LHCN-M2 (cell line): ENCODE measurements around the gene KLRG1. TPM values are rescaled to one million over a fixed set of nuclear protein-coding genes. Genes with fewer than 3 reads are reported as not detected.
A peak's percentile ranks its signal among the peaks of the same experiment; 100 is the strongest.

Experiments
- DNase-seq: peaks from one replicate; pipeline ENCODE4 v3.0.0-alpha.2; 2012; ENCODE audit warnings: low read depth
- polyA plus RNA-seq: library from polyadenylated mRNA; unstranded; fragments of >200 nt; gene quantifications from one replicate; pipeline ENCODE4 v1.2.1, GENCODE V29; 2012; ENCODE audit warnings: missing spikeins
- total RNA-seq: library from RNA; depleted of rRNA; stranded (reverse); fragments of >200 nt; gene quantifications from 2 replicates; pipeline ENCODE4 v1.2.3, GENCODE V29; 2014; rRNA removed

The KLRG1 gene
- 0.19 and 0.52 TPM in 2 replicates for total RNA-seq
- 0.21 TPM for polyA plus RNA-seq

DNA sequence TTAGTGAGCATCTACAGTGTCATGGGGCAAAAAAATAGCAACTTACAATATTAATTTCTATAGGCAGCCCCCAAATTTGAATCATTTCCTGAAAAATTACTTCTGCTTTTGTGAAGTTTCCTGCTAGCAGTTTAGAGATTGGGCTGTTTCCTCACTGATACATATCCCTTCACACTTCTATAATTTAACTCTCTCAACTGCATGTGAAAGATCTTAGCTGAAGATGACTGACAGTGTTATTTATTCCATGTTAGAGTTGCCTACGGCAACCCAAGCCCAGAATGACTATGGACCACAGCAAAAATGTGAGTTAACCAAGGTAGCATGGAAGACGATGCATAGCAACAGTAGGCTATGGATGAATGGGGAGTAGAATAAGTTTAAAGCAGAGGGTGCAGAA, at the start of gene KLRG1:
Gene KLRG1 (plus strand): TSS at position 134 of the 400 bp plus-strand sequence. CDS start 90 bp downstream, at position 224.
- DNase-seq: no peak

DNA sequence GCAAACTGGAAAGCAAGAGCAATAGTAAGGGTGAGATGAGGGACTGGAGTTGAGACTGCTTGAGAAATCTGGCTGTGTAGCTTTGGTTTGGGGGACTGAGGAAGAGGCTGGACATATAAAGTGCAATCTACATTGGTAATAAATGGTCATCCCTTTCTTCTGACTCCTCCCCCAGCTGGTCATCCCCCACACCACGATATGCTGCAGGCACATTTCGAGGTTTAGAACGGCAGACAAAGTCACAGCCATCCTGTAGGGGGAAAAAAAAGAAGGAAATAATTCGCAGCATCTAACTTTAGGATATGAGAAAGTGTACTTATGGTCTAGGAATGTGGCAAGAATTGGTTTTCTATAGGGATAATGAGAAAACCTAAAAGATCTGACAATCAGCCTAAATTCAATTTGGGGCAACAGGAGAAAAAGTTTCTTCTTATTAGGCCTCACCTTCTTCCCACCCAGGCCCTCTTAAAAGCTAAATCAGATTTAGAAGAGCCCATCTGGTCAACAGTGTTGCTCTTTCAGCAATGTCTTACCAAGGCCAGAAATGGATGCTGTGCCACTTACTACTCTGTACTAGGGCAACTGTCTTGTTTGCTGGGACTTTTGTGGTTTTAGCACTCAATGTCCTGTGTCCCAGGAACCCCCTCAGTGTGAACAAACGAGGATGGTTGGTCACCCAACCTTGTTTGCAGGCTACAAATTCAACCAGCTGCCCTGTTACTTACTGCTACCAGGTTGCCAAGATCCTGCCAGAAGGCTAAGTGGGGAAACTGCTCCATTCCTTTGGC, 47.5 kb upstream of the KLRG1 start:
- no peak for DNase-seq

DNA sequence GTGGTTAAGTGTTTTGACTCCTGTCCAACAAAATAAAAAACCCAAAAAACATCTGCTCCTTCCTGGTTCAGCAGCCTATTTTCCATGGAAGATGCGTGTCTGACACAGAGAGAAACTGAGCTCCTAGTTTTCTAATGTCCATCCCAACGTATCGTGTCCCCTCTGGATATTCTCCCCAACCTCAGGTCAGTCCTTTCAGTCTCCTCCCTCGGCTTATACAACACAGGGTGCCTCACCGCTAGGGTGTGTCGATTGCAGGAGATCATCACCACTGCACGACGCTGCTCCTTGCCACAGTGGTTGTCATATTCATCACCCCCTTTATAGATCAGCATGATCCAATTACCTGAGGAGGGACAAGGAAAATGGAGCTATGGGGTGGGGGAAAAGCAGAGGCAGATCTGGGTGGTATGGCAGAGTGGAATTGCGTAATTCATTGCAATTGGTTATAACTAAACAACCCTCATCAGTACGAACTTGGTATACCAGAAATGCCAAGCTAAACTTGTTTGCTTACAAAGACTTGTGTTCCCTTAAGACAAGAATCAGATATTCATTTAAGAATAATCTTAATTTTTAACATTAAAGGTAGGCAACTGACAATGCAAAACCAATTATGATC, 45.7 kb upstream of the KLRG1 start:
- DNase-seq: no peak

DNA sequence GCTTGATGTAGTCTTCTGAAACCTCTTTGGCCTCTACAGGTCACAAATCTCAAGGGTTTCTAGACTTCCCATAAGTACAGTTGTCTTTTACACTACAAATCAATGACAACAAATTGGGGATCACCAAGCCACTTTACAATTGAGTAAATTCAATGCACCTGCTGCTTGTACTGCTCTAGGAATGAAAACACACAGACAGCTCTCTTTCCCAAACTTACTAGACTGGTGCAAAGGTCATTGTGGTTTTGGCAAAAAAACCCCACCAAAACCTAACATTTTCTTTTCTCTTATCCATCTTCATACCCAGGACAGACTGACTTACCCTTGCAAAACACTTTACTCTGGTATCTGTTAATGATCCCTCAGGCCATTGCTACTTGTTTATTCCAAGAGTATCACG, 42.6 kb upstream of the KLRG1 start:
- no peak for DNase-seq

DNA sequence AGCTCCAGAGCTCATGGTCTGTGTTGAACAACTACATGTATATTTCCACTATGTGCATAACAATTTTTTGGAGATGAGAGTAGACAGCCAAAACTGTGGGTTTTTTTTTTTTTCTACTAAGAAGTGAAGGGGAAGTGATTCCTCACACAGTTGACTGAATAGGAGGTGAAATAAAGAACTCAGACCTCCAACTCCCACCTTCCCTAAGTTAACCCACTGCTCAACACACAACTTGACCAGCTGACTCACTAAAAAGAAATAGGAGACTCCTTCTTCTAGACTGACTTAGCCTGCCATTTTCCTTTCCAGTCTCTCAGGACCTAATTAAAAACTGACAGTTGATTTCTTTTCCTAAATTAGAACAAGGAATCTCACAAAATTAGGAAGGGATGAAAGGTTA, 41.6 kb upstream of the KLRG1 start:
- peak; percentile 1 for DNase-seq

DNA sequence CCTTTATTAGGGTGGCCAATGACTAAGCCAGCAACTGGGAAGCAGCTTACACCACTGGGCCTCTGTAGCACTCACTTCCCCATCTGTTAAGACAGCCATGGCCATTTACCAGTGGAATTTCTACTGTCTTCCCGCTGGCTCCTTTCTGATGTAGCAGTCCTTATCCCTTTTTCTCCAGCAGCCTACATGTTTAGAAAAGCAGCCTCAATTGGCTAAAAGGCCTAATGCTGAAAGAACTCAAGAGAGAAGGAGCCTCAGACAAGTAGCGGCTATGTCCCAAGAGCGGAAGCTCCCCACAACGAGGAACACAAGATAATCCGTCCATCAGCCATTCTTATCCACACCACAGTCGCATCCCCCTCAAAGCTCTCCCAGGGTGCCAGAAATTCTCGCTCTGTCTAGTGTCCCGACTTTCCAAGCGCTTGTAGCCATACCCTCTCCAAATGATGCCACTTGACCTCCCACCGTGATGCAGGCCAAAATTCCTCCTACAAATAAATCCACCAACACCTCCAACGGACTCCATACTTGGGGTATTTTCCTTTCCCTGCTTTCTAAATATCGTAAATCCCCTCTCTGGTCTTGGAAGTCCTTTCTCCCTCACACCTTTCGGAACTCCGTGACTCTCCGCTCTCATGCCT, 40.5 kb upstream of the KLRG1 start:
- peak; percentile 16 for DNase-seq

DNA sequence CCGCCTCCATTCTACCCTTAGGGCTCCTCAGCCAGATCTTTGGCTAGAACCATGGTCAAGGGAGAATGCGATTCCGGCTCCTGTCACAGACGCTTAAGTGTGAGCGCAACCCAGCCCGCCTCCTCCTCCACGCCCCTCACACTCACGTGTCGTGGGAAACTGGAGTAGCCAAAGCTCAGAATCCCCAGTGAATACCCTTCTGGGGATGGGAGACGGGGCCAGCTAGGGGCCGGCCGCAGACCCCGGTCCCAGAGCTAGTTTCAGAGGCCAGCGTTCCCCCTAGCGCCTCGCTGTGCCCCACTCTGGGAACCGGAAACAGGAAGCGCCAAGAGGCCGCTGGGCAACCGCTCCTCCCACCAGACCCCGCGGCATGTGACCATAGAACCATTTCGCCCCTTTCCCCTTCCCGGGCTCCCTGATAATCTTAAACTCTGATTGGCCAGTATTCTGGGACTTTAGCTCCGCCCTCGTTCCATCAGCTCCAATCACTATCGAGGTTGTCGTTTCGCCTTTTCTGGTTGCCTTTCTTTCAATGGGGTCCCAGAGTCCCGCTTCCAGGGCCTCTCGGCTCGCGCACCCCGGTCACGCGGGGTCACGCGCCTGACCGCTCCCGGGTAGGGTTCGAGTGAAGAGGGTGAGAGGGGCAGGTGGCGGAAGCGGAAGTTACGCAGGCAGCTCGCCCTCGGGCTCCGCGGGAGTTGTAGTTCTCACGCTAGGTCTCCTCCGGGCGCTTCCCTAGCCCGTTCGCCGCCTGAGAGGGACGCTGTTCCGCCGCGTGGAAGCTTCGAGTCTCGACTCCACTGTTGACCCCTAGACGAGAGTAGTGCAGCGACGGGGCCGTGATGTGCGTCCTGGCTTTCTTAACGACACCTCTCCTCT, 39.8 kb upstream of the KLRG1 start, which contains the start of gene M6PR:
Gene M6PR (minus strand): TSS at position 304 of the 879 bp plus-strand sequence. CDS start 3,241 bp downstream, outside the sequence.
- peak; percentile 96 for DNase-seq

DNA sequence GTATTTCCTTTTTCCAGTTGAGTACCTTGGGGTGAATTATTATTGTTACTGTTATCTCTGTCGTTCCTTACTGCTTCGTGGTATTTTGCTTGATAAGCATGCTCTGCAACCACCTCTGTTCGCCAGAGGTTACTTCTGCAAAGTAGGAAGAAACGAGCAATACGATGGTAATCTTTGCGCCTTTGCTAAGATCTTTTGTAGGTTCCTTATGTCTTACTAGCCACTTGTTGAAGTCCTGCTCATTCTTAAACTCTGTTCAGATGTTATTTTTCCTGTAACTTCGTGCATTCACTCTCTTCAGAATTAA, 39.2 kb upstream of the KLRG1 start:
- DNase-seq: no peak

DNA sequence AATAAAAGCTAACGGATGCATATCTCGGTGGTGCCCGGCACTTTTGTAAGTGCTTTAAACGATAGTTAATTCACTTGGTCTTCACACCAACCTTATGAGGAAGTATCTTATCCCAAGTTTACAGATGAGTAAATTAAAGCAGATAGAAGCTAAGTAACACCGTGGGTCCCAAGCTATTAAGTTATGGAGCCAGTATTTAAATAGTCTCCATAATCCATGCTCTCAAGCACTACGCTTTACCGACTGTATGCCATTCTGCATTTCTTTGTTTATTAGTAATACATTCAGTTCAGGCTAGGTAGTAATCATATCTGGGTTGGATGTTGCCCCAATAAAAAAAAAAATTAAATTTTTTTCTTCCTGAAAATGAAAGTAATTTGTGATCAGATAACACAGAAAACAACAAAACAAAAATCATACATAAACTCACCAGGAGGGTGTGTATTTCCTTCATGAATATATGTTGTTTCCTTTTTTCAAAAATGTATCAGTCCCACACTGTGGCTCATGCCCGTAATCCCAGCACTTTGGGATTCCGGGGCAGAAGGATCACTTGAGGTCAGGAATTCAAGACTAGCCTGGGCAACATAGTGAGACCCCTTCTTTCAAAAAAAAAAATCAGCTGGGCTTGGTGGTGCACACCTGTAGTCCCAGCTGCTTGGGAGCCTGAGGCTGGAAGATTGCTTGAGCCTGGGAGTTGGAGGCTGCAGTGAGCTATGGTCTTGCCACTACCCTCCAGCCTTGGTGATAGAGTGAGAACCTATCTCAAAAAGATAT, 38.5 kb upstream of the KLRG1 start:
- DNase-seq: peak; percentile 8

DNA sequence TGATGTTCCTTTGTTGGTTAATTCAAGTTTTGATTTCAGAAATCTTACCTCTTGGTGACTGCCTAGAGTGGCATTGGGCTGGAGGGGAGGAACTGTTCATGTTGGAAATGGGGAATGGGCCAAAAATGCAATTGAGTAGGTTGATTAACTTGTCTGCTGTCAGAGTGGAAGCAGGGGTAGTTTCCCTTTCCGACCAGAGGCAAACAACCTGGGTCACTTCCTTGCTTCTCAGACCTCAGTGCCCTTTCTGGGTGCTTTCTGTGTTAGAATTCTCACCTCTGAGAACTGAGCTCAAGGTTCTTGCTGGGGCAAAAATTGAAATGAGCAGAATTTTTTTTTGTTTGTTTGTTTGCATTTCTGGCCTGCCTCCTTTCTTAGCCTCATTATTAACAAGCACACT, 37.6 kb upstream of the KLRG1 start:
- DNase-seq: no peak

DNA sequence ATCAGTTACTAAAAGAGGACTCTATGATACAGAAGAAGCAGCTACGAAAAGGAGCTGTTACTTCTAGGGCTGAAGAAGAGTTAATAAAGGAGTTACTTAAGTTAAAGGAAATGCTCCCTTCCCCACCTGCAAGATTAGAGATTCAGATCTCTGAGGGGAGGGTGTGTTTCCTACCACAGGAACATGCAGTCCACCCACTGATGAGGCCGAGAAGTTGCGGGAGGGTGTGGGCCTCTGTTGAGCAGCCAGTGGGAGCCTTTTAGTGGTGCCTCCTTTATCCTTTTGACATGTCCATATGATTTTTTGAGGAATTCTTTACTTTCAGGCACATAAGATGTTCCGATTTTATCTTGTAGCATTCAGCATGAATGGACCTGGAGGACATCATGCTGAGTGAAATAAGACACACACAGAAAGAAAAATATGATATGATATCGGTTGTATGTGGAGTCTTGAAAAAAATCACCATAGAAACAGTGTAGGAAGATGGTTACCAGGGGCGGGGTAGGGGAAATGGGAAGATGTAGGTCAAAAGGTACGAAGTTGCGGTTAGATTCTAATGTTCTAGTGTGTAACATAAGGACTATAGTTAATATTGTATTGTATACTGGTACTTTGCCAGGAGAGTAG, 35.5 kb upstream of the KLRG1 start:
- DNase-seq: no peak

DNA sequence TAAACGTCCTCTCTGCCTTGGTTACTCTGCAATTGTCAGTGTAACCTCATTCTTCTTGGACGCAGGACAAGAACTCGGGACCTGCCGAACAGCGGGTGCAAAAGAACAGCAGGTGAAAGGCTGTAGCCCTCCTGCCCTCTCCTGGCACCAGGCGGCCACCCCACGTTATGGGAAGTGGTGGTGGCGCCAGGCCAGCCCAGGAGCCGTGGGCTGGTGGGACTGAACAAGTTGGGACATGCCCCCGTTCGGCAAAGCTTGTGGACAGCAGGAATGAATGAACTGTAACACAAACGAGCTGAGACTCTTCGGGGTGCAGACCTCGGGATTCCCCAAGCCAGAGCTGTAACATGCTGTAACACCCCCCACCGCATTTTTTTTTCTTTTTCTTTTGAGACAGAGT, 33.3 kb upstream of the KLRG1 start:
- DNase-seq: no peak

DNA sequence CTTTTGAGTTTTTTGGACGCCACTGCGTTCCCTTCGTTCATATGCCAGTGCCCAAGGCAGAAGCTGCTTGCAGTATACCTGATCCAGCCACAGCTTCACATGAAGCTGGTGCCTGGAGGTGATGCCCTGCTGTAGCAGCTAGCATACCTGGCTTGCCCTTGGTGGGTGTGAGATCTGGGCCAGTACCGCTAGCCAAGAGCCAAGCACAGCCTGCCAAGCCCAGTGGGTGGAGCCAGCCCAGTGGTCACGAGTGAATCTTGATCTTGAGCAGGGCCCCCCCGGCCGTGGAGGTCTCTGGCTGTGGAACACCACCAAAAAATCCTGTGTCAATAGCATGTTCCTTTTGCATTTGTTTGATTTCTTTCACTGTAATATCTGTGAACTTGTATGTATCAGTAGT, 32.6 kb upstream of the KLRG1 start:
- no peak for DNase-seq

DNA sequence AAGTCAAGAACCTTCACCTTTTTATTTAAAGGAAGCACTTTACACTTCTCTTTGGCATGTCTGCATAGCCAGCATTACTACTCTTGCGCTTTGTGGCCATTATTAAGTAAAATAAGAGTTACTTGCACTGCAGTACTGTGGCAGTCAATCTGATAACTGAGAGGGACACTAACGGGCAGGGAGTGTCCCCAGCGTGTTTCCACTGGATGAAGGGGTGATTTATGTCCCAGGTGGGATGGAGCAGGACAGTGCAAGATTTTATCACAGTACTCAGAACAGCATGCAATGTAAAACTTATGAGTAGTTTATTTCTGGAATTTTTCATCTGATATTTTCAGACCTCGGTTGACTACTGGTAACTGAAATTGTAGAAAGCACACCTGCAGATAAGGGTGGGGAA, 31.8 kb upstream of the KLRG1 start:
- no peak for DNase-seq

DNA sequence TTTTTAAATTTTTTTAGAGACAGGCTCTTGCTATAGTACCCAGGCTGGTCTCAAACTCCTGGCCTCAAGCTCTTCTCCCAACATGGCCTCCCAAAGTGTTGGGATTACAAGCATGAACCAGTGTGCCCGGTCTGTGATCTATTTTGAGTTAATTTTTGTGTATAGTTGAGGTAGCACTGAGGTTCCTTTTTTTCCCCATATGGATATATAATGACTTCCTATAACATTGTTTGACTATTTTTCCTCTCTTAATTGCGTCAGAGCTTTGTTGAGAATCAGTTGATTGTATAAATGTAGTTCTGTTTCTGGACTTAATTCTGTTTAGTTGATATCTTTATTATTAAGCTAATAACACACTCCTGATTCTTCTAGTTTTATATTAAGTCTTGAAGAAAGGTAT, 31.3 kb upstream of the KLRG1 start:
- DNase-seq: no peak

DNA sequence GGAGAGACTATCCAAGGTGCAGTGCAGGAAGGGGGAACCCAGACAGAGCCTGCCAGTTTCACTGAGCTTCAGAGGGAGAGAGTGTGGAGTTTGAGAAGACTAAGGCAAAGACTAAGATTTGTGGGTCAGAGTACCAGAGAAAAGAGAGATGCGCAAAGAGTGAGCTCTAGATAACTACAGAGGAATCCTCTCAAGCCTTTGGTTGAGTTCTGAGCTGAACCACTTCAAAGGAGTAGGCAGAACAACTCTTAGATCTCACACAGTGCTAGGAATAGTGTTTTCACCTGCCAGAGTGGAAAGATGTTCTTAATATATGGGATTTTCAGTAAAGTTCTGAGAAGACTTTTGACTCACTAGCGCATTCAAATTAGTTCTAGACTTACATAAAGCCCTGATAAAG, 29.2 kb upstream of the KLRG1 start:
- no peak for DNase-seq

DNA sequence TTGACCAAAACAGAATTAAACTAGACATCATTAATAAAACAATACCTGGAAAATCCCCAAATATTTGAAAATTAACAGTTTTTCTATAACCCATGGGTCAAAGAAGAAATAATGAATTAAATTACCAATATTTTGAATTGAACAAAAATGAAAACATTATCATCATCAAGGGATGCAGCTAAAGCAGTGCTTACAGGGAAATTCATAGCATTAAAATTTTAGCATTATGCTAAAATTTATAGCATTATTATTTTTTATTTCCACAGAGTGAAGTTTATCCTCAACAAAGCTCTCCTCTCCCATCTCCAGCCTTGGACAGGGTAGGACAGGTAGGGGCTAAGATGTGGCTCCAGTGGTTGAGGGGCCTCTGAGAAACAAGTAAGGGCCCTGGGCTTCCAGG, 20.6 kb upstream of the KLRG1 start:
- no peak for DNase-seq

DNA sequence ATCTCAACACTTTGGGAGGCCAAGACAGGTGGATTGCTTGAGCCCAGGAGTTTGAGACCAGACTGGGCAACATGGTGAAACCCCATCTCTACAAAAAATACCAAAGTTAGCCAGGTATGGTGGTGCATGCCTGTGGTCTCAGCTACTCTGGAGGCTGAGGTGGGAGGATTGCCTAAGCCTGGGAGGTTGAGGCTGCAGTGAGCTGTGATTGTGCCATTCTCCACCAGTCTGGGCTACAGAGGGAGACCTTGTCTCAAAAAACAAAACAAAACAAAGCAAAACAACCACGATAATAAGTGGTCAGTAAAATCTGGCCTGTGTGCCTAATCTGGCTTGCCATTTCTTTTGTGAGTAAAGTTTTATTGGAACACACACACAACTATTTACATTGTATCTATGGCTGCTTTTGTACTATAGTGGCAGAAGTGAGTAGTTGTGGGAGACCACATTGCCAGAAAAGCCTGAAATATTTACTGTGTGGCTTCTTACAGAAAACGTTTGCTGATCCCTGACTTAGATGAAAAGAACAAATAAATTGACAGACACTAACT, 19.4 kb upstream of the KLRG1 start:
- no peak for DNase-seq

DNA sequence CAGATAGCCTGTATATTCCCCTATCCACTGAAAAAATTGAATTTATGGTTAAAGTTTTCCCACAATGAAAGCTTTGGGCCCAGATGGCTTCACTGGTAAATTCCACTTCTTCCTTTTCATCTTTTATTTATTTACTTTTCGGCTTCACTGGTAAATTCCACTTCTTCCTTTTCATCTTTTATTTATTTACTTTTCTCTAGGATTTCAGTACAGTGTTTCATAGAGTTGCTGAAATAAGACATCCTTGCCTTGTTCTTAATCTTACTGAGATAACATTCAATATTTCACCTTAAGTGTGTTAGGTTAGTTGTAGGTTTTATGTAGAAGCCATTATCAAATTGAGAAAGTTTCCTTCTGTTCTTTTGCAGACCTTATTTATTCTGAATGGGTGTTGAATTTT, 18.9 kb upstream of the KLRG1 start:
- no peak for DNase-seq

DNA sequence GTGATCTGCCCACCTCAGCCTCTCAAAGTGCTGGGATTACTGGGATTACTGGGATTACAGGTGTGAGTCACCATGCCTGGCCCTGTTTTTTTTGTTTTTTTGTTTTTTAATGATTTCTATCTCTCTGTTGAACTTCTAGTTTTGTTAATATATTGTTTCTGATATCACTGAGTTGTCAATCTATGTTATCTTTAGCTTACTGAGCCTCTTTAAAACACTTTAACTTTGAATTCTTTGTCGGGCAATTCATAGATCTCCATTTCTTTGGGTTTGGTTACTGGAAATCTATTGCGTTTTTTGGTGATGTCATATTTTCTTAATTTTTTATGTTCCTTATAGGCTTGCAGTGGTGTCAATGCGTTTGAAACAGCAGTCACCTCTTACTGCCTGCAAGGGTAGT, 9.2 kb upstream of the KLRG1 start:
- no peak for DNase-seq
